HG03439 (cell line): ENCODE results near the gene ARMC2.
A peak's percentile ranks its signal among the peaks of the same experiment; 100 is the strongest.
"Not testable (repeated sequence)": the region's sequence is repeated elsewhere in the genome, so short reads cannot be mapped to it uniquely, and the experiment has no call there.

Source experiments
- ATAC-seq: cut with Tn5 transposase; IDR thresholded peaks from one replicate; pipeline ENCODE4 v1.9.1; 2021; ENCODE audit warnings: mild to moderate bottlenecking, moderate library complexity; ENCODE audit not compliant: unreplicated experiment

ARMC2 gene, protein sequence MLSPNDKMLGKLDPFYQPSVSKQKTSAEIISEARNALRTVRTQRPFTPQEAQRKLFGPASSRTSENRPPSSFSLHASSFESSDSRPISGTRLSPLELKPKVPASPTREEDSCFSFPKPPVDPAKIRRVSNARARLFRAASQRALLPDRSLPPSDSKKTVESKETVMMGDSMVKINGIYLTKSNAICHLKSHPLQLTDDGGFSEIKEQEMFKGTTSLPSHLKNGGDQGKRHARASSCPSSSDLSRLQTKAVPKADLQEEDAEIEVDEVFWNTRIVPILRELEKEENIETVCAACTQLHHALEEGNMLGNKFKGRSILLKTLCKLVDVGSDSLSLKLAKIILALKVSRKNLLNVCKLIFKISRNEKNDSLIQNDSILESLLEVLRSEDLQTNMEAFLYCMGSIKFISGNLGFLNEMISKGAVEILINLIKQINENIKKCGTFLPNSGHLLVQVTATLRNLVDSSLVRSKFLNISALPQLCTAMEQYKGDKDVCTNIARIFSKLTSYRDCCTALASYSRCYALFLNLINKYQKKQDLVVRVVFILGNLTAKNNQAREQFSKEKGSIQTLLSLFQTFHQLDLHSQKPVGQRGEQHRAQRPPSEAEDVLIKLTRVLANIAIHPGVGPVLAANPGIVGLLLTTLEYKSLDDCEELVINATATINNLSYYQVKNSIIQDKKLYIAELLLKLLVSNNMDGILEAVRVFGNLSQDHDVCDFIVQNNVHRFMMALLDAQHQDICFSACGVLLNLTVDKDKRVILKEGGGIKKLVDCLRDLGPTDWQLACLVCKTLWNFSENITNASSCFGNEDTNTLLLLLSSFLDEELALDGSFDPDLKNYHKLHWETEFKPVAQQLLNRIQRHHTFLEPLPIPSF

DNA sequence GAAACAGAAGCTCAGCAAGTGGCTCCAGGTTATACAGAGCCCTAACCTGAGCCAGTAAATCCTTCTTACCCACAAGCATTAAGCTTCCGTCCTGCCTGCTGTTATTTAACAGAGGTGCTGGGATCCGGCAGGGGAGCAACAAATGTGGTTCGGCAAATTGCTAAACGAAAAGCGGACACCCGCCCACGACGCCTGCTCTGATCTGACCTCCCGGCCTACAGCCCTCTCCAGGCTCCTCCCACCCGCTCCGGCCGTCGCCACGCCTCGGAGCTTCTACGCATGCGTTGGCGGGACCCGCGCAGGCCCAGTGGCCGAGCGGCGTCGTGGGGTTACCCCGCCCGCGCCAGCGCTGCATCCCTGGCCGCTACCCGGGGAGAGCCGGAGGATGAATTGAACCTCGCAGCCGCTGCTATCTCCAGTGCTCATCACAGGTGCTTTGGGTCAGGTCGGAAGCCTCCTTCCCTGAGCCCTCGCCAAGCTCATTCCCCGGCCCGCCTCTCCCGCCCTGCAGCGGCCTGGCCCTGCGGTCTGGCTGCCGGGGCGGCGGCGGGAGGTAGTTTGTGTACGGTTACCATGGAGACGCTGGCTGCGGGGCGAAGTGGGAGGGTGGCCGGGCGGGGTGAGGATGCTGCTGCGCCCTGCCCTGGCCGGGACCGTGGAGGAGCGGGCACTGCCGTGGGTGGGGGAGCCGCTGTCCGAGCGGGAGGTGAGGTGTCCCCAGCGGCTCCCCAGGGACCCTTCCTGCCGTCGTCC lies at the start of gene ARMC2:
Gene ARMC2 (plus strand): TSS at position 307 of the 753 bp plus-strand sequence. CDS start 5,846 bp downstream, outside the sequence.
- ATAC-seq: peak; percentile 95

DNA sequence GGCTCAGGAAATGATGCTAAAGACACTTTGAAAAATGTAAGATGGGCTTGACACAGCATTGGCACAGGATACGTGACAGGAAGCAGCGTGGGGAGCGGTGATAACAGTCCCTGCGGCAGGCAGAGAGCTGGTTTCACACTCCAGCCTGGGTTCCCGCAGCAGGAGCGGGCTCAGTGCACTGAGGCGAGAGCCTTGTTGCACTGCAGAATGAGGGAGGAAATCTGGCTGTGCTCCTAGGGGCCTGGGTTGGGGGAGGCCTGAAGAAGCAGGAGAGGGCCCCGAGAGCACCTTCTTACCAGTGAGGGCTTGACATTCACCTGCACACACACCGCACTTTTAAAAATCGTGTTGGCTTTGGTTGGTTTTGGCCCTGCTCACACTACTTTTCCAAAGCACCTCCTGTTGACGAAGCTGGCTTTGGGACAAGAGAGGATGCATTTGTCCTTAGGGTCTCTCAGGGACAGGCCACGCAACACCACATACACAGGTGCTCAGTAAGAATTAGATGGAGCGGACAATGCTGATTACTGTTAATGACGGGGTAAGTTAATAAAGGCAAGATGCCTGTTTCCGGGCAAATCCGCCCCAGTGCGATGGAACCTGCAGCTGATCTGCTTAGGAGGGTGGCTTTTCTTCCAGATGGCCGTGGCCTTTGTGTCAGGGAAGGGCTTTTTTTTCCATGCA lies 49.4 kb upstream of the ARMC2 start:
- ATAC-seq: no peak

GRCh38 chr6:108799354-108799717 lies 48.9 kb upstream of the ARMC2 start:
- ATAC-seq: no peak

DNA sequence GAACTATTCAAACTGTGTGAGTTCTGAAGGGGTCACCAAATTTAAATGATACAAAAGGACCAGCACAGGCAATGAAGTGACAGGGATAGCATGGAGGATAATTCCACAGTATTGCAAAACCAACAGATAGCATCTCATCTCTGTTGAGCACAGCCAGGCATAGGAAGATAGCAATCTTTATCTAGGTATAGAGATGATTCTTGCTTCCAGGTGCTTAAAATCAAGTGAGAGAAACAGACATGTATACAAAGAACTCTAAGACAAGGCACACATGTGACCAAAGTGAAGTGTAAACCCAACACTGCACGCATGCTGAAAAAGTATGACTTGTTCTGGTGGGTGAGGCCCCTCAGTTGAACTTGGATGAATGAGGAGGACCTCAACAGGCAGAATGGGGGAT lies 48.4 kb upstream of the ARMC2 start:
- no peak for ATAC-seq

GRCh38 chr6:108800427-108800864 lies 47.8 kb upstream of the ARMC2 start:
- no peak for ATAC-seq

DNA sequence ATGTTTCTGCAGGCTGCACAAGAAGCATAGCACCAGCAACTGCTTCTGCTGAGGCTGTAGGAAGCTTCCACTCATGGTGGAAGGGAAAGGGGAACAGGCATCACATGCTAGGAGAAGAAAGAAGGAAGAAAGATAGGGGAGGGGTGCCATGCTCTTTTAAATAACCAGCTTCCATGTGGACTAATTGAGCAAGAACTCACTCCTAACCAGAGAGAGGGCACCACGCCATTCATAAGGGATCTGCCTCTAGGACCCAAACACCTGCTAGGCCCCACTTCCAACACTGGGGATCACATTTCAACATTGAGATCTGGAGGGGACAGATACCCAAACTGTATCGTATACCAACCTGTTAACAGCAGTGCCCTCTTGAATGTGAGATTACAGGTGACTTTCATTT lies 46.9 kb upstream of the ARMC2 start:
- ATAC-seq: no peak

DNA sequence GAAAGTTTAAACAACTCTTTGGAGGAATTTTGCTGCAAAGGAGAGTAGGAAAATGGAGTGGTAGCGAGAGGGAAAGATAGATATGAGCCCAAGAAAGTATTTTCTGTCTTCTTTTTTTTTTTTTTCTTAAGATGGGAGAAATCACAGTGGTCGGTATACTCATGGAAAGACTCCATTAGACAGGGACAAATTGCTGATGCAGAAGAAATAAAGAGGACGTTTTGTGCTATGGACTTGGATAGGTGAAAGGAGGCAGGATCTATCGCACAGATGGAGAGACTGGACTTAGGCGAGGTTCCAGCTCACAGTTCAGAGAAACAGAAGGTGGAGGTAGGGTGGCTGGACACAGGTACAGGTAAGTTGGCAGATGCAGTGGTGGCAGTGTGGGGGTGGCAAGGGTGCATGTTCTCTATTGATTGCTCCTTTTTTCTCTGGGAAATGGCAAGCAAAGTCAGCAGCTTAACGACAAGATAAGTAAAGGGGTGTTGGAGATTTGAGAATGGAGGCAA lies 44.2 kb upstream of the ARMC2 start:
- ATAC-seq: no peak

DNA sequence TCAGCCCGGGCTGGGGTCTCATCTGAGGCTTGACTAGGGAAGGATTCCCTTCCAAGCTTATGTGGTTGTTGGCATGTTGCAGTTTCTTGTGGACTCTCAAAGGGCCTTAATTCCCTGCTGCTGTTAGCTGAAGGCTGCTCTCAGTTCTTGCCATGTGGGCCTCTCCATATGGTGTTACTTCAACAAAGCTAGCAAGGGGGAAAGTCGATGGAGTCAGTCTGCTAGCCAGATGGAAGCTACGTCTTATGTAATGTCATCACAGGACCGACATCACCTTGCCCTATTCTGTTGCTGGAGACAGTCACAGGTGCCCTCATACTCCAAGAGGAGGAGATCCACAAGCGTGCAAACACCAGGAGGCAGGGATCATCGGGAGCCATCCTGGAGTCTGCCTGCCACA lies 43.3 kb upstream of the ARMC2 start:
- ATAC-seq: no peak

DNA sequence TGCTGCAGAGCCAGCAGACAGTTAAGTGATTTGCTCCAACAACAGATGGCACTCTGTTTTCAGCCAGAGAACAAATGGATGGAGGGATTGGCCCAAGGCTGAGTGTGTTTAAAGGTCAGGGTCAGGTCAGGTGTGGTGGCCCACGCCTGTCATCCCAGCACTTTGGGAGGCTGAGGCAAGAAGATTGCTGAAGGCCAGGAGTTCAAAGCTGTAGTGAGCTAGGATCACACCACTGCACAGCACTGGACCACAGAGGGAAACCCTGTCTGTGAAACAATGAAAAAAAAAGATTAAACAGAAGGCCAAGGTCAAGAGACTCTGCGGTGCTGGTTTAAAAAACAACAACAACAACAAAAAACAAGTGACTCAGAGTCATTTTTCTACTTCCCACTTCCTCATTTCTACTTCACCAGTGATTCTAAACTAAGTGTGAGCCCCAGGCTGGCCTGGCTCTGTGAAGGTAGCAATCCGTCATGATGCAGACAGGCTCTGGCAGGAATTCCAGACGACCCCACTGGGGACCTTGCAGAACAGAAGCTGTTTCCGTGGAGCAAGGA lies 42.5 kb upstream of the ARMC2 start:
- peak; percentile 91 for ATAC-seq

GRCh38 chr6:108806171-108806570 lies 42.1 kb upstream of the ARMC2 start:
- peak; percentile 25 for ATAC-seq

DNA sequence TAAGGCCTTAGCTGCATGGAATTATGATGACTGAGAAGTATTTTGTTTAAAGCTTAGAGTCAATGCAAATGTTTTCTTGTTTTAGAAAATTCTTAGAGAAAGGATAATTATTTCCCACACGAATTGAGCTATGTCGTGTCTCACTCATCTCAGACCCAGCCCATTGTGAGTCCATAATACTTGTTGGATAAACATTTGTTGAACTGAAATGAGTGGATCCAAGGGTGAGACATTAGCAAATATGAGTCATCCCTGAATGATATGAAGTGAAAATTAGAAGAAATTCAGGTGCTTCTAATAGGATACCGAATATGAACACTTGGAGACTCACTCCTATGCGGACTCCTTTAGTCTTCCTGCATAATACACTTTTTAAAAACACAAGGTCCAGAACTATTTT lies 41.6 kb upstream of the ARMC2 start:
- no peak for ATAC-seq

GRCh38 chr6:108807928-108808327 lies 40.3 kb upstream of the ARMC2 start:
- no peak for ATAC-seq

DNA sequence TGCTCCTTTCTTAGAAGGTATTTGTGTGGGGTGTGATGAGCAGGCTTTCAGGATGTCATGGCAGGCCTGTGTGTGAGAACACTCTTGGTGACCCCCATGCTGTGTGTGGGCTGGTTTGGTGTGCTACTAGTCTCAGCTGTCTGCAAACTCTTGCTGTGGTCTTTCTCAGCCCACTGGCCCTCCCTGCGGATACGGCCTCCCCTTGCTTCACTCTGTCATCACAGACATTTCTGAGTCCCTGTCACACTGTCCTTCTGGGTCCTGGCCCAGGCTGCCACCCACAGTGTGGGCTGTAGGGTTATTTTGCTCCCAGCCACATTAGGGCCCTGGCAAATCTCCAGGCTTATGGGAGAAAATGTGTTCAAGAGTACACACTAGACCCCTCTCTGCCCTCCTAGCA lies 39.0 kb upstream of the ARMC2 start:
- no peak for ATAC-seq

DNA sequence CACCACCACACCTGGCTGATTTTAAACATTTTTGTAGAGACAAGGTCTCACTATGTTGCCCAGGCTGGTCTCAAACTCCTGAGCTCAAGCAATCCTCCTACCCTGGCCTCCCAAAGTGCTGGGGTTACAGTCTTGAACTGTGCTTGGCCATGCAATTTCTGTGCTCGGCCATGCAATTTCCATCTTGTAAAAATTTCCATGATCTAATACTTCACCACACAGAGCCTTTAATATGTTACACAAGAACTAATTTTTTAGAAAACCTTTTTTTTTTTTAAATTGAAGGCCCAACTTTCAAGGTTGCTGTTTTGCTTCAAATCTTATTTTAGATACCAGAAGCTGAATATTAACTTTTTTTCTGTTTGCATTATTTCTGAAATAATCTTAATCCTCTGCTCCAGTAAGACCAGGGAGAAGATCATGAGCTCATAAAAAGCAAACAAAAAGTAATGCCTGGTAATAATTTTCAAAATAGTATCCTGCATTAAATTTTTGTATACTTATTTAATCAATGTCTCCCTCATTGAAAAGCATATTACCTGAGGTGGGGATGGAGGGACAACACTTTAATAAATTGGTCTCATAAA lies 38.1 kb upstream of the ARMC2 start:
- no peak for ATAC-seq

- no peak for ATAC-seq
Measured at GRCh38 chr6:108811490-108811889, 36.7 kb upstream of the ARMC2 start.

- ATAC-seq: not testable (repeated sequence)
Measured at GRCh38 chr6:108813218-108813617, 35.0 kb upstream of the ARMC2 start.

- ATAC-seq: not testable (repeated sequence)
Measured at GRCh38 chr6:108817276-108817675, 30.9 kb upstream of the ARMC2 start.

GRCh38 chr6:108820006-108820405 lies 28.2 kb upstream of the ARMC2 start:
- ATAC-seq: no peak

DNA sequence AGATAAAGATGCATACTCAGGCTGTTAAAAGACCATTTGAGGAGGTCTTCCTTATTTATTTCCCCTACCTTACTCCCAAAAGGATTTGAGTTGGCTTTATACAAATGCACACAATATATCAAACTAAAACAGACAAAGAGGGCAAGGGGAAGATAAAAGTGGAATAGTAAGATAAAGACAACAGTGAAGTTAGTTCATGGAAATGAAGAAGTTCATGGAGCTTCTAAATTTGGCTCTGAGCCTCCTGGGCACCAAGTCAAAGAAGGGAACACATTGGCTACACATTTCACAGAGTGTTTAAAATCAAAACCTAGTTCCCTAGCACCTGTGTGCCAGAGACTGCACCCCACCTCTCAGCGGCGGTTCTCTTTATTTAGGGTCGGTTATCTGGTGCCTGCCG lies 25.8 kb upstream of the ARMC2 start:
- ATAC-seq: no peak

DNA sequence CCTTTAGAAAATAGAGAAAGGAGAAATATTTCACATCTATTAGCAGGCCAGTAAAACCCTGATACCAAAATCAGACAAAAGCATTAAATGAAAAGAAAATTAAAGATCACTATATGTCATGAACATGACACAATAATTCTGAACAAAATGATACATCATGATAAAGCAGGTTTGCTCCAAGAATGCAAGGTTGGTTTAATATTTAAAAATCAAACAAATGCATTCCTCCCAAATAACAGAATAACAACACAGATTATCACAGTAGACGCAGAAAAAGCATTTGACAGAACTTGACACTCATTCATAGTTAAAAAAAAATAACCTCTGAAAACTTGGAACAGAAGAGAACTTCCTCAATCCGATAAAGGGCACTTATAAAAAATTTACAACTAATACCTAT lies 22.9 kb upstream of the ARMC2 start:
- no peak for ATAC-seq
